OCI-LY7 (cell line): ENCODE measurements around the gene CPNE1. TPM values are rescaled to one million over a fixed set of nuclear protein-coding genes. Genes with fewer than 3 reads are reported as not detected.

Experiments used
- BruUV-seq: library from RNA; stranded (reverse); fragments of 400-500 nt; replicated peaks from 2 replicates; lab custom pipeline; 2021; lab: Mats Ljungman, UMichigan
- CTCF ChIA-PET: fragments of 300-600 bp; sonication (Branson Sonifier 250); formaldehyde crosslinking; loops from one replicate; lab custom pipeline; 2022; ENCODE audit warnings: antibody characterized with exemption; ENCODE audit not compliant: unreplicated experiment; lab: Charles Lee
- POLR2A ChIA-PET: fragments of 300-600 bp; sonication (Branson Sonifier 250); formaldehyde crosslinking; loops from one replicate; lab custom pipeline; 2022; ENCODE audit warnings: antibody characterized with exemption; lab: Charles Lee
- DNase-seq: peaks from one replicate; pipeline ENCODE4 v3.0.0-alpha.2; 2015; ENCODE audit warnings: low spot score
- H2AFZ ChIP-seq: fragments of 200-600 bp; sonication (generic), shearing (Covaris generic); 2 replicates; pipeline ENCODE4 v1.6.1; 2014; ENCODE audit warnings: mild to moderate bottlenecking, antibody characterized with exemption, low read length, moderate library complexity
- H3K27ac ChIP-seq: fragments of 200-600 bp; sonication (generic); 2 replicates; pipeline ENCODE4 v1.5.1; 2014; ENCODE audit warnings: mixed run types, low read depth, mild to moderate bottlenecking, moderate library complexity, low read length, inconsistent platforms; ENCODE audit not compliant: poor library complexity, severe bottlenecking
- H3K36me3 ChIP-seq: fragments of 200-600 bp; sonication (generic); 2 replicates; pipeline ENCODE4 v1.6.1; 2014; ENCODE audit warnings: mild to moderate bottlenecking, antibody characterized with exemption, low read length, moderate library complexity, mixed read lengths; ENCODE audit not compliant: insufficient read depth
- H3K4me1 ChIP-seq: fragments of 200-600 bp; sonication (generic); 2 replicates; pipeline ENCODE4 v1.5.1; 2014; ENCODE audit warnings: mild to moderate bottlenecking, low read length; ENCODE audit not compliant: insufficient read depth, poor library complexity, severe bottlenecking
- H3K4me2 ChIP-seq: fragments of 200-600 bp; sonication (generic); 2 replicates; pipeline ENCODE4 v1.6.1; 2014; ENCODE audit warnings: mild to moderate bottlenecking, low read length
- H3K4me3 ChIP-seq: fragments of 200-600 bp; sonication (generic); 2 replicates; pipeline ENCODE4 v1.5.1; 2014; ENCODE audit warnings: mild to moderate bottlenecking, low read depth, low read length; ENCODE audit not compliant: poor library complexity, severe bottlenecking
- H3K79me2 ChIP-seq: fragments of 200-600 bp; sonication (generic); 2 replicates; pipeline ENCODE4 v1.6.1; 2016; ENCODE audit warnings: low read depth, mild to moderate bottlenecking, low read length, moderate library complexity, mixed read lengths; ENCODE audit not compliant: insufficient read depth
- H3K9me2 ChIP-seq: fragments of 200-600 bp; sonication (generic); 2 replicates; pipeline ENCODE4 v1.6.1; 2016; ENCODE audit warnings: mild to moderate bottlenecking, low read length, mixed read lengths; ENCODE audit not compliant: insufficient read depth
- H3K9me3 ChIP-seq: fragments of 200-600 bp; sonication (generic); 2 replicates; pipeline ENCODE4 v1.6.1; 2014; ENCODE audit warnings: mild to moderate bottlenecking, mixed run types, low read length, mixed read lengths
- H4K20me1 ChIP-seq: fragments of 200-600 bp; sonication (generic); 2 replicates; pipeline ENCODE4 v1.6.1; 2014; ENCODE audit warnings: mild to moderate bottlenecking, antibody characterized with exemption, low read length, moderate library complexity, mixed read lengths; ENCODE audit not compliant: insufficient read depth
- CTCF ChIP-seq: fragments of 200-600 bp; sonication (generic); conservative IDR thresholded peaks from 2 replicates; pipeline ENCODE4 v1.5.1; 2014; ENCODE audit warnings: mild to moderate bottlenecking, antibody characterized with exemption, low read length, moderate library complexity, mixed read lengths
- EZH2phosphoT487 ChIP-seq: fragments of 200-600 bp; sonication (generic); IDR thresholded peaks from 2 replicates; pipeline ENCODE4 v1.6.1; 2018; ENCODE audit warnings: low read depth, borderline replicate concordance, mild to moderate bottlenecking, mixed run types, antibody characterized with exemption, low read length, moderate library complexity, mixed read lengths
- intact Hi-C: fragments of 100-400 bp; cut with micrococcal nuclease; formaldehyde crosslinking; loops from one replicate; pipeline ENCODE4 v1.10.0; 2022; ENCODE audit not compliant: unreplicated experiment
- total RNA-seq, 2 experiments: library from RNA; depleted of rRNA in 1 of 2; stranded (reverse); fragments of >200 nt in 1 of 2; shearing (Covaris generic) in 1 of 2; gene quantifications; 2 replicates each; pipeline ENCODE4 v1.2.3, GENCODE V29; 2014 to 2022

The CPNE1 gene
- total RNA-seq, 2 experiments from 2014 or later: 83.3 to 202 TPM

- H3K4me2 ChIP-seq: no peak overlapping the region
- POLR2A ChIA-PET: interaction anchor here (0.6 to 1.2 kb wide), 2 partner anchors 9 to 107 kb away, joined by 3 to 4 read pairs; no protein-coding TSS in a partner anchor
- no TSS peak for BruUV-seq
- H3K4me3 ChIP-seq: no peak overlapping the region
- H3K4me1 ChIP-seq: peaks cover 1% of the 10 kb centered on the region
- H2AFZ ChIP-seq: no peak overlapping the region
- CTCF ChIA-PET: no interaction called here
- no peak for DNase-seq
- TF ChIP-seq EZH2phosphoT487 (no peak), CTCF (no peak)
- H3K9me2 ChIP-seq: no peaks in the 10 kb centered on the region
- H3K79me2 ChIP-seq: peaks cover 94% of the 10 kb centered on the region
- peaks cover 20% of the 10 kb centered on the region for H4K20me1 ChIP-seq
- no peaks in the 10 kb centered on the region for H3K9me3 ChIP-seq
- H3K36me3 ChIP-seq: peaks cover 94% of the 10 kb centered on the region
- no peak overlapping the region for H3K27ac ChIP-seq
- intact Hi-C loops: no loop called here
Observed at GRCh38 chr20:35651958-35652357, 12.7 kb downstream of the CPNE1 start.

GRCh38 chr20:35650632-35651031, 14.1 kb downstream of the CPNE1 start:
- no peak for DNase-seq
- Histone ChIP-seq H3K79me2 (peaks cover 86% of the 10 kb centered on the region), H3K9me2 (no peaks in the 10 kb centered on the region), H3K4me2 (no peak overlapping the region), H3K36me3 (peaks cover 83% of the 10 kb centered on the region), H4K20me1 (peaks cover 15% of the 10 kb centered on the region), H2AFZ (no peak overlapping the region), H3K27ac (no peak overlapping the region), H3K9me3 (no peaks in the 10 kb centered on the region), H3K4me3 (no peak overlapping the region), H3K4me1 (no peaks in the 10 kb centered on the region)
- no peak for TF ChIP-seq CTCF
- no peak for TF ChIP-seq EZH2phosphoT487
- intact Hi-C loops: no loop called here
- CTCF ChIA-PET: no interaction called here
- POLR2A ChIA-PET: no interaction called here
- no TSS peak for BruUV-seq

- intact Hi-C loops: no loop called here
- H3K79me2 ChIP-seq: peaks cover 74% of the 10 kb centered on the region
- ChIA-PET CTCF (no interaction called here), POLR2A (interaction anchor here (0.9 kb wide), 1 partner anchor 182 kb away, joined by 3 read pairs; no protein-coding TSS in a partner anchor)
- no peak overlapping the region for H3K4me3 ChIP-seq
- no peak for DNase-seq
- H3K4me2 ChIP-seq: no peak overlapping the region
- H3K4me1 ChIP-seq: no peaks in the 10 kb centered on the region
- H3K9me2 ChIP-seq: no peaks in the 10 kb centered on the region
- H3K36me3 ChIP-seq: peaks cover 65% of the 10 kb centered on the region
- H3K27ac ChIP-seq: no peak overlapping the region
- TF ChIP-seq EZH2phosphoT487 (no peak), CTCF (no peak)
- H3K9me3 ChIP-seq: no peaks in the 10 kb centered on the region
- BruUV-seq: no TSS peak
- H4K20me1 ChIP-seq: peaks cover 8% of the 10 kb centered on the region; the same call in 1 of the 2 replicates
- no peak overlapping the region for H2AFZ ChIP-seq
Observed at GRCh38 chr20:35648836-35649235, 15.9 kb downstream of the CPNE1 start.
